ENCODE data around the gene CPA1.

The CPA1 gene

GRCh38 chr7:130430841-130431666 lies 50.8 kb downstream of the CPA1 start:
- no peak for DNase-seq

DNA sequence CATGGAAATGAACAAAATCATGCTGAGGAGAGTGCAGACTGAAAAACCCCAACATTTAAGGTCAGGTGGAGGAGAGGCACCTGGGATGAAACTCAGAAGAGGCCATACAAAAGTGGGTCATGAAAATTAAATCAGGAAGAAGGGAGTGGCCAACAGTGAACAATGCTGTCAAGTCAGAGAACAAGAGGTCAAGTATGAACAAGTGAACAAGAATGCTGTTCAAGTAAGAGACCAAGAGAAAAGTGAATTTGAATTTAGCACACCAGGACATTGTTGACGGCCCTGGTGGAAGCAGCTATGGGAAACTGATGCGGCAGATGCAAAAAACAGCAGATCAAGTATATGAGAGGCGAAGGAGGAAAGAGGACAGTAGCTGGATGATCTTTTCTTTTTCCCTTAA lies 52.6 kb downstream of the CPA1 start:
- no peak for DNase-seq

DNA sequence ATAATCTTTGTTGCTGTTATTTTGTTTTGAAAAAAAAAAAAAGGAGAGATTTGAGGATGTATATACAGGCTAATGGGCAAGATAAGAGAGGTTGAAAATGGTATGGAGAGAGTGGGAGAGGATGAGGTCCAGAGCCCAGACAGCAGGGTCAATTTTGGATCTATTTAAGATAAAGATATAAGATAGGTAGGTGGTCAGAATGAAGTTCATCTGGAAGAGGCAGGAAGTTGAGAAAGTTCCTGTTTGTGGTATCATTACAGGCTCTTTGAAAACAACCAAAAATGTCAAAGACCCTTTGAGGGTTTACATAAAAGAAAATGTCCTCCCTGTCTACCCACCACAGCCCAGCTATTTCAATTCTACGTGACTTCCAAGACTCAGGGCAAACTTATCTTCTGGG lies 53.0 kb downstream of the CPA1 start:
- DNase-seq = no peak

DNA sequence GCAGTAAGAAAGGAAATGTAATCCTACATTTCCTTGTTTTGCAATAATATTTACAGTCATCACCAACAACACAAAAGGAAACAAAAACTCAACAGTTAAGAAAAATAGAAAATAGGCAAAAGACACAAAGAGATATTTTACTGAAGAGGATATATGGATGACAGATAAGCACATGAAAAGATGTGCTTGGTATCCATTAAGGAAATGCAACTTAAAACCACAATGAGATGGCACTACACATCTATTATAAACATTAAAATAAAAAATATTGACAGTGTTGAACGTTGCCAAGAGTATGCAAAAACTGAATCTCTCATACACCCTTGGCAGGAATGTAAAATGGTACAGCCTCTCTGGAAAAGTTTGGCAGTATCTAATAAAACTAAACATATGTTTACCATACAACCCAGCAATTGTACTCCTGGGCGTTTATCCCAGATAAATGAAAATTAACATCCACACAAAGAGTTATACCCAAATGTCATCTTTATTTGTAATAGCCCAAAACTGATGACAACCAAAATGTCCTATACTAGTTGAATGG lies 55.1 kb downstream of the CPA1 start:
- no peak for DNase-seq

GRCh38 chr7:130436253-130436652 lies 56.0 kb downstream of the CPA1 start:
- DNase-seq = no peak

Data from cerebellar nuclear complex (tissue), 1 donor.